AG10803 (cell line): Measurements from ENCODE around the gene SUCLG2.
A peak's percentile ranks its signal among the peaks of the same experiment; 100 is the strongest.

Source experiments
- DNase-seq: peaks from one replicate; pipeline ENCODE4 v3.0.0; 2010; ENCODE audit warnings: low read depth
- H3K4me3 ChIP-seq: 2 replicates; pipeline ENCODE4 v1.5.1; 2011; ENCODE audit warnings: mild to moderate bottlenecking, low read length, control low read depth
- TF ChIP-seq, protein P1 (sequence below): conservative IDR thresholded peaks from 2 replicates; pipeline ENCODE4 v1.5.1; 2011; ENCODE audit warnings: mild to moderate bottlenecking, low read length, control low read depth, inconsistent platforms

The SUCLG2 gene

DNA sequence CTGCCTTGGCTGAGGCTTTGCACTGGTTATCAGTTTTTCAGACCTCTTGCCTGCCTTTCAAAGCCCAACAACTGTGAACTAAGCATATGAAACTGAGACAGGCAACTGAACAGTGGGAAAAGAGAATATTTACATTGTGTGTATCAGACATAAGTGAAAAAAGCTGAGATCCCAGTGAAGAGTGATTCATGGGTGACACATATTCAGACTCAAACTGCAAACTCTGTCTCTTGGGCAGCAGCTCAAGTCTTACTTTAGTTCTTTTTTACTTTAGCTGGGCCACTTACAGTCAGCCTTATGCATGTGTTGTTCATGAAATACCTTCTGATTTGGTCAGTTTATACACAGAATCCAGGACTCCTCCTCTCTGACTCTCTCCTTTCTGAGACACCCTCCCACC is 19.2 kb downstream of the SUCLG2 start:
- TF ChIP-seq, protein P1, sequence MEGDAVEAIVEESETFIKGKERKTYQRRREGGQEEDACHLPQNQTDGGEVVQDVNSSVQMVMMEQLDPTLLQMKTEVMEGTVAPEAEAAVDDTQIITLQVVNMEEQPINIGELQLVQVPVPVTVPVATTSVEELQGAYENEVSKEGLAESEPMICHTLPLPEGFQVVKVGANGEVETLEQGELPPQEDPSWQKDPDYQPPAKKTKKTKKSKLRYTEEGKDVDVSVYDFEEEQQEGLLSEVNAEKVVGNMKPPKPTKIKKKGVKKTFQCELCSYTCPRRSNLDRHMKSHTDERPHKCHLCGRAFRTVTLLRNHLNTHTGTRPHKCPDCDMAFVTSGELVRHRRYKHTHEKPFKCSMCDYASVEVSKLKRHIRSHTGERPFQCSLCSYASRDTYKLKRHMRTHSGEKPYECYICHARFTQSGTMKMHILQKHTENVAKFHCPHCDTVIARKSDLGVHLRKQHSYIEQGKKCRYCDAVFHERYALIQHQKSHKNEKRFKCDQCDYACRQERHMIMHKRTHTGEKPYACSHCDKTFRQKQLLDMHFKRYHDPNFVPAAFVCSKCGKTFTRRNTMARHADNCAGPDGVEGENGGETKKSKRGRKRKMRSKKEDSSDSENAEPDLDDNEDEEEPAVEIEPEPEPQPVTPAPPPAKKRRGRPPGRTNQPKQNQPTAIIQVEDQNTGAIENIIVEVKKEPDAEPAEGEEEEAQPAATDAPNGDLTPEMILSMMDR, result no peak
- H3K4me3 ChIP-seq, result no peak overlapping the region
- peak; percentile 70 for DNase-seq

- H3K4me3 ChIP-seq, result no peak overlapping the region
- DNase-seq, result no peak
- TF ChIP-seq, protein P1, result no peak
Observed at GRCh38 chr3:67630666-67631362, 23.6 kb downstream of the SUCLG2 start.

GRCh38 chr3:67624687-67625086 is 29.7 kb downstream of the SUCLG2 start:
- DNase-seq, result no peak
- no peak overlapping the region for H3K4me3 ChIP-seq
- TF ChIP-seq, protein P1, result no peak

DNA sequence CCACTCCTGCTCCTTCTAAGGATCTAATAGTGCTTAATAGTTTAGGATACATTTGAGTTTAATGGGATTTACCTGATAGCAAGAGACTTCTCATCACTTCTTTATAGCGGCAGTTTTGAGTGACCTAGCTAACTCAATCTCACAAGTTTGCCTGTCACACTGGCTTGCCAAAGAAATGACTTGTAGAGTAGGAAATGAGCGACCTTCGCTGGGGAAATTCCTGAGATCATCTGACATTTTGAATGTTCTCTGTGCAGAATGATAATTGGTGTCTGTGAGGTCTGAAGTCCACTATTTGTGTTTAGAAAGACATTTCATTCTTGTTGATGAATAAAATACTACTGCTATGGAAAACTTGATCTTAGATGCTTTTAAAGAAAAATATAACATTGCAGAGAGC is 30.3 kb downstream of the SUCLG2 start:
- no peak for DNase-seq
- TF ChIP-seq, protein P1, result no peak
- H3K4me3 ChIP-seq, result no peak overlapping the region

DNA sequence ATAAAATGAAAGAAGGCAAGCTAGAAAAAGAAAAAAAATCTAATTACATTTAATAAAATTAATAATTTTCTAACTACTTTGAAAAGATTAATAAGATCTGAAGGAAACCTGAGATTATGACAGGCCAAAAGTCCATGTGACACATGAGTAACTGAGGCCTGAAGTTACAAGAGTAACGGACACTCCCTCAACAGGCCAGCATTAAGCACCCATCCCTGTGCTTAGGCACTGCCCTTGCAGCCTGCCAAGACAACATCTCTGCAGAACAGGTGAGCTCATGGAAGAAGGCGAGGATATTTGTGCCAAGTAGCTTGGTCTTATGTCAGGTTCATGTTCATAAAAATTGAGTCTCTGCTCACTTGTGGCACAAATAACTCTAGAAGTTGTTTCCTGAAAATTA is 31.8 kb downstream of the SUCLG2 start:
- DNase-seq, result no peak
- TF ChIP-seq, protein P1, result no peak
- H3K4me3 ChIP-seq, result no peak overlapping the region

GRCh38 chr3:67620869-67621268 is 33.5 kb downstream of the SUCLG2 start:
- TF ChIP-seq, protein P1, result no peak
- DNase-seq, result no peak
- no peak overlapping the region for H3K4me3 ChIP-seq

DNA sequence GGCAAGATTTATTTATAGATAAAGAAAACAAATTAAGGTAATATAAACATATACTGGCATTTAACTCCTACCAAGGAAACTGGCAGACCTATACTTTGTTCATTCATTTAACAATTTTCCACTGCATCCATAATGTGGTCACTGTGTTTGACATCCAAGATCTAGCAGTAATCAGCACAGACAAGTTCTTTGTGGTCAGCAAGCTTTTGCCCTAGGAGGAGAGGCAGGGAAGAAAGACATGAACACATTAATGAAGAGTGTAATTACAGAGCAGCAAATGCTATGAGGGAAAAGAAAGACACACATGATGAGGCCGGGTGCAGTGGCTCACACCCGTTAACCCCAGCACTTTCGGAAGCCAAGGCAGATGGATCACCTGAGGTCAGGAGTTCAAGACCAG is 34.4 kb downstream of the SUCLG2 start:
- TF ChIP-seq, protein P1, result no peak
- no peak overlapping the region for H3K4me3 ChIP-seq
- DNase-seq, result no peak
